HEK293T (cell line): ENCODE measurements around the gene TM4SF4.

ENCODE experiments used
- CTBP1 ChIP-seq: fragments of 450-650 bp; IDR thresholded peaks from 2 replicates; pipeline ENCODE4 v1.6.1; 2016; ENCODE audit warnings: borderline replicate concordance
- FOXA1 ChIP-seq: fragments of 450-650 bp; IDR thresholded peaks from 2 replicates; pipeline ENCODE4 v1.6.1; 2016; ENCODE audit warnings: mild to moderate bottlenecking
- FOXK2 ChIP-seq: fragments of 450-650 bp; IDR thresholded peaks from 2 replicates; pipeline ENCODE4 v1.6.1; 2016; ENCODE audit warnings: mild to moderate bottlenecking
- HDGF ChIP-seq: fragments of 450-650 bp; IDR thresholded peaks from 2 replicates; pipeline ENCODE4 v1.6.1; 2017; ENCODE audit warnings: antibody characterized with exemption, borderline replicate concordance
- L3MBTL2 ChIP-seq: fragments of 450-650 bp; conservative IDR thresholded peaks from 2 replicates; pipeline ENCODE4 v1.6.1; 2016; ENCODE audit warnings: mild to moderate bottlenecking
- NFRKB ChIP-seq: fragments of 450-650 bp; IDR thresholded peaks from 2 replicates; pipeline ENCODE4 v1.6.1; 2016; ENCODE audit warnings: mild to moderate bottlenecking, moderate library complexity
- SP1 ChIP-seq: fragments of 450-650 bp; IDR thresholded peaks from 2 replicates; pipeline ENCODE4 v1.6.1; 2017
- ZNF384 ChIP-seq: fragments of 450-650 bp; IDR thresholded peaks from 2 replicates; pipeline ENCODE4 v1.6.1; 2016

DNA sequence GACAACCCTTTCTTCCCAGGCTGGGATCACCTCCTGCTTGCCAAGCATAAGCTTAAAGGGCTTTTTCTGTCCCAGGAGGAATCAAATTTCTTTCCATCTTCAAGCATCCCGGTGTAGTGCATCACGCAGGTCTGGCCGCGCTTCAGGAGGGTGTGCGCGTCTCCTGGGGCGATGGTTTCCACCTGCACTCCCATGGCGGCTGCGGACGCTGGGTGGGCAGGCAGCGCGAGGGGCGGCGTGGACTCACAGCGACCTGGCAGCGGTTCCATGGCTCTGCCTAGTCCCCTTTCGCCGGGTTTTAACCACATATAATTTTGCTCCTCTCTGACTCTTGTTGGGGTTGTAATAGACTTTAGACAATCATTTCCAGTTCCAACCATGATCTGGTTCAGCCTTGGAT, 10.6 kb upstream of the TM4SF4 start:
- no peak for TF ChIP-seq FOXK2
- no peak for TF ChIP-seq SP1
- TF ChIP-seq FOXA1, result no peak
- TF ChIP-seq NFRKB, result no peak
- TF ChIP-seq ZNF384, result no peak
- no peak for TF ChIP-seq CTBP1
- no peak for TF ChIP-seq HDGF
- no peak for TF ChIP-seq L3MBTL2
